A549 (cell line): Measurements from ENCODE around the gene KIF3B. TPM values are rescaled to one million over a fixed set of nuclear protein-coding genes. Genes with fewer than 3 reads are reported as not detected.

Source experiments
- ATAC-seq, 2 experiments: fragments of 200-7000 bp in 1 of 2; fragments of >200 bp in 1 of 2; cut with Nextera tagmentation in 1 of 2; cut with Tn5 transposase in 1 of 2; 3 replicates each; pipeline versions ENCODE4 v1.8.0 to v1.9.1; 2018 to 2020; ENCODE audit warnings: mild to moderate bottlenecking in 1 of 2, moderate library complexity in 1 of 2
- CTCF ChIA-PET: fragments of 300-600 bp; sonication (Branson Sonifier 250); formaldehyde crosslinking; extraction: SDS; loops from one replicate; lab custom pipeline; 2021; ENCODE audit warnings: antibody characterized with exemption, inconsistent platforms; lab: Yijun Ruan, JAX
- POLR2A ChIA-PET: fragments of 350-600 bp; formaldehyde crosslinking; extraction: SDS; loops from one replicate; lab custom pipeline; 2021; ENCODE audit warnings: antibody characterized with exemption, inconsistent platforms; lab: Yijun Ruan, JAX
- DNase-seq, 2 experiments: peaks; one replicate each; pipeline versions ENCODE4 v3.0.0 to v3.0.0-alpha.2; 2011 to 2016; ENCODE audit warnings: low read depth in 1 of 2, low spot score in 1 of 2
- FAIRE-seq: peaks from 2 replicates; lab custom pipeline; 2011; peaks lifted over from hg19 to GRCh38; lab: Jason Lieb, UNC
- H3K27ac ChIP-seq, 2 experiments: fragments of >200 bp; sonication (Bioruptor Twin); formaldehyde crosslinking; 3 replicates each; pipeline ENCODE4 v1.5.1; 2016 to 2017
- H3K4me1 ChIP-seq: fragments of >200 bp; sonication (Bioruptor Twin); formaldehyde crosslinking; 3 replicates; pipeline ENCODE4 v1.6.1; 2016
- H3K4me2 ChIP-seq: fragments of >200 bp; sonication (Bioruptor Twin); formaldehyde crosslinking; 3 replicates; pipeline ENCODE4 v1.6.1; 2016
- H3K4me3 ChIP-seq: fragments of >200 bp; sonication (Bioruptor Twin); formaldehyde crosslinking; 3 replicates; pipeline ENCODE4 v1.5.1; 2016
- H3K9me3 ChIP-seq: fragments of >200 bp; sonication (Bioruptor Twin); formaldehyde crosslinking; 3 replicates; pipeline ENCODE4 v1.6.1; 2016
- CBX2 ChIP-seq: fragments of 200-600 bp; sonication (generic); IDR thresholded peaks from 2 replicates; pipeline ENCODE4 v1.6.1; 2016; ENCODE audit warnings: low read depth, mild to moderate bottlenecking, borderline replicate concordance
- CEBPB ChIP-seq, 2 experiments: fragments of >200 bp in 1 of 2; sonication (Bioruptor Twin) in 1 of 2; formaldehyde crosslinking in 1 of 2; IDR thresholded peaks; 2 replicates each; pipeline ENCODE4 v1.6.1; 2012 to 2016
- CHD2 ChIP-seq: fragments of 150-350 bp; IDR thresholded peaks from 2 replicates; pipeline ENCODE4 v1.6.1; 2014; ENCODE audit warnings: low read length; ENCODE audit not compliant: partially characterized antibody
- EHMT2 ChIP-seq: fragments of 200-600 bp; sonication (generic); IDR thresholded peaks from 2 replicates; pipeline ENCODE4 v1.6.1; 2016; ENCODE audit warnings: antibody characterized with exemption, low read depth, mild to moderate bottlenecking, moderate library complexity
- ESRRA ChIP-seq: fragments of 150-350 bp; IDR thresholded peaks from 2 replicates; pipeline ENCODE4 v1.6.1; 2014; ENCODE audit warnings: mild to moderate bottlenecking, low read length, borderline replicate concordance
- GATA3 ChIP-seq: IDR thresholded peaks from 2 replicates; pipeline ENCODE4 v1.6.1; 2012; ENCODE audit warnings: borderline replicate concordance
- HEYL ChIP-seq: fragments of 250-450 bp; sonication (Bioruptor Pico); IDR thresholded peaks from 2 replicates; pipeline ENCODE4 v1.8.0; 2021; ENCODE audit warnings: mild to moderate bottlenecking, moderate library complexity
- HOXB13 ChIP-seq: fragments of 250-450 bp; sonication (Bioruptor Pico); IDR thresholded peaks from 2 replicates; pipeline ENCODE4 v1.5.0; 2020; ENCODE audit warnings: low read depth, mild to moderate bottlenecking, moderate library complexity
- JUNB ChIP-seq: fragments of >200 bp; sonication (Bioruptor Twin); formaldehyde crosslinking; IDR thresholded peaks from 2 replicates; pipeline ENCODE4 v1.6.1; 2016
- KDM1A ChIP-seq: fragments of 200-600 bp; sonication (generic); IDR thresholded peaks from 2 replicates; pipeline ENCODE4 v1.6.1; 2016; ENCODE audit warnings: low read depth, mild to moderate bottlenecking
- KDM5A ChIP-seq: fragments of 200-600 bp; sonication (generic); IDR thresholded peaks from 2 replicates; pipeline ENCODE4 v1.6.1; 2016; ENCODE audit warnings: antibody characterized with exemption, mild to moderate bottlenecking
- MAFK ChIP-seq: fragments of 450-650 bp; IDR thresholded peaks from 2 replicates; pipeline ENCODE4 v1.6.1; 2014; ENCODE audit not compliant: partially characterized antibody
- MAX ChIP-seq: IDR thresholded peaks from 2 replicates; pipeline ENCODE4 v1.6.1; 2012
- NFE2L2 ChIP-seq: fragments of 150-350 bp; conservative IDR thresholded peaks from 2 replicates; pipeline ENCODE4 v1.6.1; 2014; ENCODE audit warnings: low read length
- NR3C1 ChIP-seq: fragments of >200 bp; sonication (Bioruptor Twin); formaldehyde crosslinking; IDR thresholded peaks from 3 replicates; pipeline ENCODE4 v1.6.1; 2017
- POLR2A ChIP-seq: IDR thresholded peaks from 2 replicates; pipeline ENCODE4 v1.6.1; 2012; ENCODE audit warnings: mild to moderate bottlenecking, low read length
- POLR2AphosphoS2 ChIP-seq: conservative IDR thresholded peaks from 2 replicates; pipeline ENCODE4 v1.6.1; 2012; ENCODE audit warnings: low read length, improper control_type of control experiment, inconsistent platforms
- RARB ChIP-seq: fragments of 250-450 bp; sonication (Bioruptor Pico); IDR thresholded peaks from 2 replicates; pipeline ENCODE4 v1.8.0; 2021; ENCODE audit warnings: mild to moderate bottlenecking, moderate library complexity
- RCOR1 ChIP-seq: fragments of 150-350 bp; IDR thresholded peaks from 2 replicates; pipeline ENCODE4 v1.6.1; 2014; ENCODE audit warnings: antibody characterized with exemption, low read length, low read depth
- RNF2 ChIP-seq: fragments of 200-600 bp; sonication (generic); IDR thresholded peaks from 2 replicates; pipeline ENCODE4 v1.6.1; 2016; ENCODE audit warnings: low read depth, mild to moderate bottlenecking, antibody characterized with exemption, moderate library complexity, borderline replicate concordance
- ZFP36 ChIP-seq: fragments of 450-650 bp; IDR thresholded peaks from 2 replicates; pipeline ENCODE4 v1.6.1; 2014; ENCODE audit warnings: borderline replicate concordance; ENCODE audit not compliant: partially characterized antibody
- ZNF302 ChIP-seq: fragments of 250-450 bp; sonication (Bioruptor Pico); IDR thresholded peaks from 2 replicates; pipeline ENCODE4 v1.9.0; 2021; ENCODE audit warnings: inconsistent platforms, mild to moderate bottlenecking, moderate library complexity
- ZSCAN20 ChIP-seq: fragments of 250-450 bp; sonication (Bioruptor Pico); IDR thresholded peaks from 2 replicates; pipeline ENCODE4 v1.8.0; 2022; ENCODE audit warnings: mild to moderate bottlenecking, moderate library complexity
- WGBS: methylation state at CpG from one replicate; pipeline ENCODE4 v1.1.6; 2017; ENCODE audit errors: missing lambda C conversion rate; 5-methylcytosine and 5-hydroxymethylcytosine counted together
- polyA plus RNA-seq, 4 experiments: library from polyadenylated mRNA; depleted of rRNA in 3 of 4; stranded (reverse); fragments of >200 nt; fragmentation: RNase III in 1 of 4; extraction: RNeasy Plus Mini Kit Qiagen cat#74134 plus additional on column Dnase treatment in 1 of 4; gene quantifications; 2 replicates in 3 of 4; 3 replicates in 1 of 4; pipeline ENCODE4 v1.2.3, GENCODE V29; 2011 to 2017
- TF ChIP-seq, protein P1 (sequence below): IDR thresholded peaks from 2 replicates; pipeline ENCODE4 v1.6.1; 2012; ENCODE audit warnings: low read depth, borderline replicate concordance

KIF3B gene
- polyA plus RNA-seq, 2 of the 4 experiments (the other 2 are of a cell fraction), result 23.7 to 33.7 TPM

DNA sequence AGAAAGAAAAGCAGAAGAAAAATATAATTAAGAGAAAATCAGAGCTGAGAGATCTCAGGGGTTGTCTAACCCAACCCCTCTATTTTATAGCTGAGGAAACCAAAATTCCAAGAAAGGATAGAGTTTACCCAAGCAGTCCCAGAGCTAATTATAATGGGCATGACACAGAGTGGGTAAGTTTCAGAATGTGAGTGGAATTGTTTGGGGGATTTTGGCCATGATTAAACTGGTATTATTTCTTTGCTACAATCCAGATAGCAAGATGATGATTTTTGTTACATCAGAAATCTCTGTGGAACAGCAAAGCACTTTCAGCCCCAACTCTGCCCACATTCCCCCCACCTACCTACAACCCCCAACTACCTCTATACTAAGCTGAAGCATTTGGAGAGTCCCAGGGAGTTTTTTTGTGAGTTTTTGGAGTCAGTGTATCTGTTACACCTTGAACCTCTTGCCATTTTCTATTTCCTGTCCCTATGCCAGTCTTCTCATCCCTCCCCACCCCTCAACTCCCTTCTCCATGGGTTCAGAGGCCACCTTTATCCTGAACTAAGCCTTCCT lies 45.0 kb upstream of the KIF3B start:
- DNase-seq (no peak), ATAC-seq (no peak), FAIRE-seq (no peak)
- CTCF ChIA-PET, result interaction anchor here (0.7 to 1.4 kb wide), 4 partner anchors 13 to 24 kb away, joined by 3 read pairs; no protein-coding TSS in a partner anchor
- no peak overlapping the region for H3K4me2 ChIP-seq
- TF ChIP-seq ZNF302 (CRISPR knock-in tag) (no peak), KDM5A (no peak), MAX (no peak)
- no peaks in the 10 kb centered on the region for H3K4me1 ChIP-seq
- no peak overlapping the region for H3K4me3 ChIP-seq
- H3K9me3 ChIP-seq, result no peaks in the 10 kb centered on the region
- no peak overlapping the region for H3K27ac ChIP-seq
- POLR2A ChIA-PET, result no interaction called here

DNA sequence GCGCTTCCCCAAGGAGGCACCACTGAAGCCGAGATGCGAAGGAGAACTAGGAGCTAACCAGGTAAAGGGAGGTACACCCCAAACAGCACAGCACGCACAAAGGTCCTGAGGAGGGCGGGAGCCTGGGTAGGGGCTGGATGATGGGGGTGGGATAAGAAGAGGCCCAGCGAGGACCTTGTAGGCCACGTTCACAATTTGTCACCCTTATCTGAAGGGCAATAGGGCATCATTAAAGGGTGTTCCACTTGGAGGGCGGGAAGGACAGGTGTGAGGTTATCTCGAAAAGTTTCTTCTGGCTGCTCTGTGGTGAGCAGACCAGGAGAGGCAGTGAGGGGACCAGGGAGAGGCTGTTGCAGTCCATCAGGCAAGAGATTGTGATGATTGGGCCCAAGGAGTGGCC lies 44.2 kb upstream of the KIF3B start:
- no peak overlapping the region for H3K4me3 ChIP-seq
- no peak overlapping the region for H3K27ac ChIP-seq
- H3K4me2 ChIP-seq, result no peak overlapping the region
- no peak for FAIRE-seq
- no peaks in the 10 kb centered on the region for H3K4me1 ChIP-seq
- no peak for ATAC-seq
- TF ChIP-seq ZNF302 (CRISPR knock-in tag), result no peak
- TF ChIP-seq, protein P1, sequence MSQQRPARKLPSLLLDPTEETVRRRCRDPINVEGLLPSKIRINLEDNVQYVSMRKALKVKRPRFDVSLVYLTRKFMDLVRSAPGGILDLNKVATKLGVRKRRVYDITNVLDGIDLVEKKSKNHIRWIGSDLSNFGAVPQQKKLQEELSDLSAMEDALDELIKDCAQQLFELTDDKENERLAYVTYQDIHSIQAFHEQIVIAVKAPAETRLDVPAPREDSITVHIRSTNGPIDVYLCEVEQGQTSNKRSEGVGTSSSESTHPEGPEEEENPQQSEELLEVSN, result no peak
- TF ChIP-seq CHD2, result no peak
- no peak for TF ChIP-seq ESRRA
- no peak for TF ChIP-seq ZSCAN20
- no peak for TF ChIP-seq ZFP36
- TF ChIP-seq CBX2, result no peak
- TF ChIP-seq KDM5A, result no peak
- no peak for TF ChIP-seq CEBPB (IDR thresholded peaks at IDR 0.05)
- no peak for TF ChIP-seq RNF2
- no peak for TF ChIP-seq MAFK
- no peak for TF ChIP-seq NFE2L2
- TF ChIP-seq JUNB, result no peak
- TF ChIP-seq KDM1A, result no peak
- TF ChIP-seq POLR2AphosphoS2, result no peak
- TF ChIP-seq EHMT2, result no peak
- no peaks in the 10 kb centered on the region for H3K9me3 ChIP-seq
- no peak for DNase-seq
- ChIA-PET POLR2A (no interaction called here), CTCF (interaction anchor here (1.2 kb wide), 1 partner anchor 11 kb away, joined by 3 read pairs; no protein-coding TSS in a partner anchor)
- 95% methylated on average over 9 of the region's 9 CpGs for WGBS

GRCh38 chr20:32234135-32234808 lies 43.2 kb upstream of the KIF3B start:
- Histone ChIP-seq H3K9me3 (no peaks in the 10 kb centered on the region), H3K4me3 (no peak overlapping the region), H3K4me2 (no peak overlapping the region), H3K4me1 (no peaks in the 10 kb centered on the region), H3K27ac (no peak overlapping the region)
- WGBS, result 94% methylated on average over 12 of the region's 13 CpGs
- DNase-seq, result no peak
- ChIA-PET CTCF (interaction anchor here (1.2 kb wide), 1 partner anchor 10 kb away, joined by 3 read pairs; no protein-coding TSS in a partner anchor), POLR2A (no interaction called here)
- no peak for FAIRE-seq
- no peak for ATAC-seq
- TF ChIP-seq NR3C1 (no peak), GATA3 (no peak), CBX2 (no peak), HOXB13 (CRISPR knock-in tag) (no peak), HEYL (CRISPR knock-in tag) (no peak), POLR2A (no peak), ZFP36 (no peak), RCOR1 (no peak), ZSCAN20 (no peak), RNF2 (no peak), RARB (CRISPR knock-in tag) (no peak), KDM5A (no peak)
